Gastroesophageal sphincter (tissue), 3 donors: ENCODE measurements around the gene MICAL3.

Experiments used
- CTCF ChIP-seq, 4 experiments: fragments of 200-600 bp in 2 of 4; fragments of 450-650 bp in 2 of 4; sonication (generic) in 1 of 4; IDR thresholded peaks; one replicate each; pipeline ENCODE4 v1.5.1; 2017 to 2019; ENCODE audit warnings: antibody characterized with exemption in 4 of 4, mild to moderate bottlenecking in 2 of 4, moderate library complexity in 2 of 4
- POLR2A ChIP-seq, 2 donors: fragments of 450-650 bp; IDR thresholded peaks; one replicate each; pipeline ENCODE4 v1.6.1; 2017; ENCODE audit warnings: antibody characterized with exemption in 2 of 2, mild to moderate bottlenecking in 2 of 2, moderate library complexity in 1 of 2
- POLR2AphosphoS5 ChIP-seq: sonication (generic); formaldehyde crosslinking; IDR thresholded peaks from one replicate; pipeline ENCODE4 v1.6.1; 2017; ENCODE audit warnings: antibody characterized with exemption

GRCh38 chr22:17883356-17883755, 141.0 kb downstream of the MICAL3 start:
- TF ChIP-seq POLR2AphosphoS5 = no peak
- TF ChIP-seq CTCF (IDR thresholded peaks at IDR 0.05) = no peak
- TF ChIP-seq POLR2A (IDR thresholded peaks at IDR 0.05) = no peak
